HepG2 (cell line): ENCODE results near the gene PIP5K1C. TPM values are rescaled to one million over a fixed set of nuclear protein-coding genes. Genes with fewer than 3 reads are reported as not detected.

ENCODE experiments used
- CCDC6 ChIP-seq: sonication (generic); formaldehyde crosslinking; IDR thresholded peaks from 2 replicates; pipeline ENCODE4 v1.8.1; 2022; ENCODE audit warnings: mild to moderate bottlenecking, missing genetic modification reagents, moderate library complexity
- DMAP1 ChIP-seq: IDR thresholded peaks from 2 replicates; pipeline ENCODE4 v1.6.1; 2016
- ELF3 ChIP-seq: IDR thresholded peaks from 2 replicates; pipeline ENCODE4 v1.6.1; 2016; ENCODE audit warnings: missing genetic modification reagents, missing compliant biosample characterization
- GABPA ChIP-seq, 2 experiments: IDR thresholded peaks; 2 replicates each; pipeline ENCODE4 v1.6.1; 2011 to 2016; ENCODE audit warnings: low read depth in 2 of 2, low read length in 1 of 2, missing biosample characterization in 1 of 2, missing genetic modification characterization in 1 of 2
- GPN1 ChIP-seq: sonication (generic); formaldehyde crosslinking; IDR thresholded peaks from 2 replicates; pipeline ENCODE4 v1.5.1; 2020; ENCODE audit warnings: missing genetic modification reagents, borderline replicate concordance
- HOXA3 ChIP-seq: sonication (generic); formaldehyde crosslinking; IDR thresholded peaks from 2 replicates; pipeline ENCODE4 v1.5.0; 2020; ENCODE audit warnings: missing genetic modification reagents
- KDM1A ChIP-seq: IDR thresholded peaks from 2 replicates; pipeline ENCODE4 v1.6.1; 2016; ENCODE audit warnings: missing compliant biosample characterization
- NFKB2 ChIP-seq: sonication (generic); formaldehyde crosslinking; IDR thresholded peaks from 2 replicates; pipeline ENCODE4 v1.4.0; 2020; ENCODE audit warnings: missing genetic modification reagents, borderline replicate concordance
- NPAS2 ChIP-seq: sonication (generic); formaldehyde crosslinking; IDR thresholded peaks from 2 replicates; pipeline ENCODE4 v1.8.0; 2022; ENCODE audit warnings: mild to moderate bottlenecking, missing genetic modification reagents, borderline replicate concordance
- SIX4 ChIP-seq: sonication (generic); formaldehyde crosslinking; IDR thresholded peaks from 2 replicates; pipeline ENCODE4 v1.4.0; 2020; ENCODE audit warnings: missing genetic modification reagents
- TBX2 ChIP-seq: sonication (generic); formaldehyde crosslinking; IDR thresholded peaks from 2 replicates; pipeline ENCODE4 v1.5.0; 2020; ENCODE audit warnings: missing genetic modification reagents, mild to moderate bottlenecking, borderline replicate concordance
- TBX3 ChIP-seq: fragments of 450-650 bp; IDR thresholded peaks from 2 replicates; pipeline ENCODE4 v1.6.1; 2017; ENCODE audit warnings: antibody characterized with exemption, mild to moderate bottlenecking, inconsistent platforms, borderline replicate concordance
- TRIM22 ChIP-seq: fragments of 450-650 bp; IDR thresholded peaks from 2 replicates; pipeline ENCODE4 v1.6.1; 2017
- ZBTB38 ChIP-seq: sonication (generic); formaldehyde crosslinking; IDR thresholded peaks from 2 replicates; pipeline ENCODE4 v1.5.1; 2020; ENCODE audit warnings: mild to moderate bottlenecking, missing genetic modification reagents
- ZFP37 ChIP-seq: sonication (generic); formaldehyde crosslinking; IDR thresholded peaks from 2 replicates; pipeline ENCODE4 v1.4.0; 2020; ENCODE audit warnings: missing genetic modification reagents, borderline replicate concordance
- ZNF232 ChIP-seq: sonication (generic); formaldehyde crosslinking; IDR thresholded peaks from 2 replicates; pipeline ENCODE4 v1.4.0; 2020; ENCODE audit warnings: missing genetic modification reagents, borderline replicate concordance
- ZNF431 ChIP-seq: sonication (generic); formaldehyde crosslinking; IDR thresholded peaks from 2 replicates; pipeline ENCODE4 v1.9.0; 2022; ENCODE audit warnings: missing genetic modification reagents, low read depth, mild to moderate bottlenecking, borderline replicate concordance
- ZNF703 ChIP-seq: sonication (generic); formaldehyde crosslinking; IDR thresholded peaks from 2 replicates; pipeline ENCODE4 v1.5.1; 2020; ENCODE audit warnings: missing genetic modification reagents, mild to moderate bottlenecking, moderate library complexity, borderline replicate concordance
- ZNF790 ChIP-seq: sonication (generic); formaldehyde crosslinking; IDR thresholded peaks from 2 replicates; pipeline ENCODE4 v1.8.0; 2022; ENCODE audit warnings: missing genetic modification reagents, mild to moderate bottlenecking, borderline replicate concordance
- ZNF891 ChIP-seq: sonication (generic); formaldehyde crosslinking; IDR thresholded peaks from 2 replicates; pipeline ENCODE4 v1.5.0; 2020; ENCODE audit warnings: mild to moderate bottlenecking, missing genetic modification reagents
- polyA plus RNA-seq, 8 experiments: library from polyadenylated mRNA; depleted of rRNA in 3 of 8; stranded (reverse) in 7 of 8; unstranded in 1 of 8; fragments of >200 nt; fragmentation: Illumina TruSeq in 4 of 8; extraction: Trizol in 4 of 8; gene quantifications; 2 replicates each; pipeline versions ENCODE4 v1.2.1 to v1.2.3, GENCODE V29; 2011 to 2016; ENCODE audit warnings: low read depth in 4 of 8, missing spikeins in 1 of 8, mixed read lengths in 1 of 8; ENCODE audit not compliant: insufficient read depth in 1 of 8
- total RNA-seq, 5 experiments: library from RNA; depleted of rRNA; stranded (reverse); fragments of >200 nt; fragmentation: Illumina TruSeq; extraction: Trizol; gene quantifications; 2 replicates each; pipeline ENCODE4 v1.2.3, GENCODE V29; 2016; ENCODE audit warnings: low read depth in 1 of 5
- TF ChIP-seq, protein P1 (sequence below): sonication (generic); formaldehyde crosslinking; IDR thresholded peaks from 2 replicates; pipeline ENCODE4 v1.9.0; 2021; ENCODE audit warnings: missing genetic modification reagents, mild to moderate bottlenecking, borderline replicate concordance
- TF ChIP-seq, protein P2 (sequence below): sonication (generic); formaldehyde crosslinking; IDR thresholded peaks from 2 replicates; pipeline ENCODE4 v1.9.0; 2022; ENCODE audit warnings: missing genetic modification reagents, mild to moderate bottlenecking, borderline replicate concordance
- TF ChIP-seq, protein P3 (sequence below): sonication (generic); formaldehyde crosslinking; IDR thresholded peaks from 2 replicates; pipeline ENCODE4 v1.4.0; 2020; ENCODE audit warnings: low read depth, mild to moderate bottlenecking, missing genetic modification reagents

The PIP5K1C gene
- total and polyA plus RNA-seq, 2 of the 13 experiments (the other 11 are each of a cell fraction or from before 2014, with no cell fraction given): 3.6 to 4.3 TPM

GRCh38 chr19:3721131-3721886, 21.0 kb upstream of the PIP5K1C start (continued):
- TF ChIP-seq TRIM22 (no peak), TBX2 (peak; percentile 63; the same call in 1 of the 2 replicates), ZBTB38 (CRISPR knock-in tag) (no peak), NPAS2 (no peak), ZNF431 (no peak), KDM1A (CRISPR knock-in tag) (peak; percentile 99), ZNF232 (CRISPR knock-in tag) (peak; percentile 51; the same call in 1 of the 2 replicates), ZFP37 (CRISPR knock-in tag) (no peak), SIX4 (no peak), GPN1 (CRISPR knock-in tag) (no peak), NFKB2 (CRISPR knock-in tag) (peak; percentile 59; the same call in 1 of the 2 replicates), ELF3 (CRISPR knock-in tag) (peak; percentile 59), ZNF703 (no peak), ZNF790 (CRISPR knock-in tag) (0 out of 2 replicates have a peak, but pooled peaks have one; percentile 44), CCDC6 (CRISPR knock-in tag) (no peak), DMAP1 (CRISPR knock-in tag) (no peak), HOXA3 (CRISPR knock-in tag) (peak; percentile 74; the same call in 1 of the 2 replicates), ZNF891 (peak; percentile 52; the same call in 1 of the 2 replicates), GABPA (IDR thresholded peaks at IDR 0.05; ENCODE audit: low read depth, low read length) (no peak), GABPA (CRISPR knock-in tag; IDR thresholded peaks at IDR 0.05; ENCODE audit: low read depth) (peak; percentile 54; the same call in 1 of the 2 replicates), TBX3 (peak; percentile 22; the same call in 1 of the 2 replicates)
- TF ChIP-seq, protein P1, sequence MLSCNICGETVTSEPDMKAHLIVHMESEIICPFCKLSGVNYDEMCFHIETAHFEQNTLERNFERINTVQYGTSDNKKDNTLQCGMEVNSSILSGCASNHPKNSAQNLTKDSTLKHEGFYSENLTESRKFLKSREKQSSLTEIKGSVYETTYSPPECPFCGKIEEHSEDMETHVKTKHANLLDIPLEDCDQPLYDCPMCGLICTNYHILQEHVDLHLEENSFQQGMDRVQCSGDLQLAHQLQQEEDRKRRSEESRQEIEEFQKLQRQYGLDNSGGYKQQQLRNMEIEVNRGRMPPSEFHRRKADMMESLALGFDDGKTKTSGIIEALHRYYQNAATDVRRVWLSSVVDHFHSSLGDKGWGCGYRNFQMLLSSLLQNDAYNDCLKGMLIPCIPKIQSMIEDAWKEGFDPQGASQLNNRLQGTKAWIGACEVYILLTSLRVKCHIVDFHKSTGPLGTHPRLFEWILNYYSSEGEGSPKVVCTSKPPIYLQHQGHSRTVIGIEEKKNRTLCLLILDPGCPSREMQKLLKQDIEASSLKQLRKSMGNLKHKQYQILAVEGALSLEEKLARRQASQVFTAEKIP: no peak
- TF ChIP-seq, protein P2, sequence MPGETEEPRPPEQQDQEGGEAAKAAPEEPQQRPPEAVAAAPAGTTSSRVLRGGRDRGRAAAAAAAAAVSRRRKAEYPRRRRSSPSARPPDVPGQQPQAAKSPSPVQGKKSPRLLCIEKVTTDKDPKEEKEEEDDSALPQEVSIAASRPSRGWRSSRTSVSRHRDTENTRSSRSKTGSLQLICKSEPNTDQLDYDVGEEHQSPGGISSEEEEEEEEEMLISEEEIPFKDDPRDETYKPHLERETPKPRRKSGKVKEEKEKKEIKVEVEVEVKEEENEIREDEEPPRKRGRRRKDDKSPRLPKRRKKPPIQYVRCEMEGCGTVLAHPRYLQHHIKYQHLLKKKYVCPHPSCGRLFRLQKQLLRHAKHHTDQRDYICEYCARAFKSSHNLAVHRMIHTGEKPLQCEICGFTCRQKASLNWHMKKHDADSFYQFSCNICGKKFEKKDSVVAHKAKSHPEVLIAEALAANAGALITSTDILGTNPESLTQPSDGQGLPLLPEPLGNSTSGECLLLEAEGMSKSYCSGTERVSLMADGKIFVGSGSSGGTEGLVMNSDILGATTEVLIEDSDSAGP (CRISPR knock-in tag): peak; percentile 60; the same call in 1 of the 2 replicates
- TF ChIP-seq, protein P3, sequence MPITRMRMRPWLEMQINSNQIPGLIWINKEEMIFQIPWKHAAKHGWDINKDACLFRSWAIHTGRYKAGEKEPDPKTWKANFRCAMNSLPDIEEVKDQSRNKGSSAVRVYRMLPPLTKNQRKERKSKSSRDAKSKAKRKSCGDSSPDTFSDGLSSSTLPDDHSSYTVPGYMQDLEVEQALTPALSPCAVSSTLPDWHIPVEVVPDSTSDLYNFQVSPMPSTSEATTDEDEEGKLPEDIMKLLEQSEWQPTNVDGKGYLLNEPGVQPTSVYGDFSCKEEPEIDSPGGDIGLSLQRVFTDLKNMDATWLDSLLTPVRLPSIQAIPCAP (CRISPR knock-in tag): no peak
